ENCODE results near the gene FOXP1.

DNA sequence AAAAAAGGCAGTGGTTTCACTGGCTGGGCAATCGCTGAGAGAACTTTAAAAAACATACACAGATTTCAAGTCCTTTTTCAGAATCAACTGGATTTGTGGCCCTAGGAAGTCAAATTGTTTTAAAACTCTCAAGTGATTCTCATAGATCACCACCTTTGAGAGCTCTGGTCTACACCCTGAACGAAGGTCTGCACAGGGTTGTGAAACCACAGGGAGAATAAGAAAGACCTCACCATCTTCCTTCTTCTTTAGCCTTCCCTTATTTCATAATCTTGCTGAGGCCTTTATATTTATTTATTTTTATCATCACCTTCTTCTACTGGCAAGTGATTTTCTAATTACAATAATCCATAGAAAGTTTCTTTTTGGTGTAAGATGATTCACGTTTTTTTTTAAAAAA is 58.1 kb downstream of the FOXP1 start:
- TF ChIP-seq, protein P1, sequence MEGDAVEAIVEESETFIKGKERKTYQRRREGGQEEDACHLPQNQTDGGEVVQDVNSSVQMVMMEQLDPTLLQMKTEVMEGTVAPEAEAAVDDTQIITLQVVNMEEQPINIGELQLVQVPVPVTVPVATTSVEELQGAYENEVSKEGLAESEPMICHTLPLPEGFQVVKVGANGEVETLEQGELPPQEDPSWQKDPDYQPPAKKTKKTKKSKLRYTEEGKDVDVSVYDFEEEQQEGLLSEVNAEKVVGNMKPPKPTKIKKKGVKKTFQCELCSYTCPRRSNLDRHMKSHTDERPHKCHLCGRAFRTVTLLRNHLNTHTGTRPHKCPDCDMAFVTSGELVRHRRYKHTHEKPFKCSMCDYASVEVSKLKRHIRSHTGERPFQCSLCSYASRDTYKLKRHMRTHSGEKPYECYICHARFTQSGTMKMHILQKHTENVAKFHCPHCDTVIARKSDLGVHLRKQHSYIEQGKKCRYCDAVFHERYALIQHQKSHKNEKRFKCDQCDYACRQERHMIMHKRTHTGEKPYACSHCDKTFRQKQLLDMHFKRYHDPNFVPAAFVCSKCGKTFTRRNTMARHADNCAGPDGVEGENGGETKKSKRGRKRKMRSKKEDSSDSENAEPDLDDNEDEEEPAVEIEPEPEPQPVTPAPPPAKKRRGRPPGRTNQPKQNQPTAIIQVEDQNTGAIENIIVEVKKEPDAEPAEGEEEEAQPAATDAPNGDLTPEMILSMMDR (IDR thresholded peaks at IDR 0.05; ENCODE audit: low read length) = no peak
- no peak for TF ChIP-seq EZH2 (IDR thresholded peaks at IDR 0.05; ENCODE audit: borderline replicate concordance, low read length)
